SJCRH30 (cell line): ENCODE data around the gene KIF18B. TPM values are rescaled to one million over a fixed set of nuclear protein-coding genes. Genes with fewer than 3 reads are reported as not detected.
A peak's percentile ranks its signal among the peaks of the same experiment; 100 is the strongest.

ENCODE experiments used
- DNase-seq, 2 experiments: peaks; one replicate each; pipeline ENCODE4 v3.0.0-alpha.2; 2015 to 2020
- H3K27ac ChIP-seq: fragments of 250-450 bp; sonication (Bioruptor Pico); 2 replicates; pipeline ENCODE4 v1.5.1; 2020; ENCODE audit warnings: mild to moderate bottlenecking, moderate library complexity
- H3K27me3 ChIP-seq: fragments of 250-450 bp; sonication (Bioruptor Pico); 2 replicates; pipeline ENCODE4 v1.5.1; 2020; ENCODE audit warnings: mild to moderate bottlenecking, moderate library complexity
- H3K36me3 ChIP-seq: fragments of 250-450 bp; sonication (Bioruptor Pico); 2 replicates; pipeline ENCODE4 v1.5.1; 2020; ENCODE audit warnings: mild to moderate bottlenecking, moderate library complexity
- H3K4me1 ChIP-seq: fragments of 250-450 bp; sonication (Bioruptor Pico); 2 replicates; pipeline ENCODE4 v1.5.1; 2020; ENCODE audit warnings: mild to moderate bottlenecking, moderate library complexity
- H3K4me3 ChIP-seq: fragments of 250-450 bp; sonication (Bioruptor Pico); 2 replicates; pipeline ENCODE4 v1.5.1; 2020; ENCODE audit warnings: mild to moderate bottlenecking, moderate library complexity
- H3K9me3 ChIP-seq: fragments of 250-450 bp; sonication (Bioruptor Pico); replicated peaks from 2 replicates; pipeline ENCODE4 v1.5.1; 2020; ENCODE audit warnings: mild to moderate bottlenecking, moderate library complexity
- total RNA-seq: library from RNA; depleted of rRNA; stranded (reverse); fragments of >200 nt; shearing (Covaris generic); gene quantifications from 2 replicates; pipeline ENCODE4 v1.2.3, GENCODE V29; 2014

KIF18B gene
- total RNA-seq, 1 experiment from 2014 or later = 36.3 TPM

- Histone ChIP-seq H3K4me1 (peaks cover 23% of the 10 kb centered on the region), H3K27me3 (no peaks in the 10 kb centered on the region), H3K27ac (no peak overlapping the region), H3K4me3 (no peak overlapping the region), H3K9me3 (no peaks in the 10 kb centered on the region), H3K36me3 (no peaks in the 10 kb centered on the region)
- no peak for DNase-seq
Measured at GRCh38 chr17:44912763-44913544, 34.6 kb downstream of the KIF18B start.

- H3K4me3 ChIP-seq = no peak overlapping the region
- H3K27ac ChIP-seq = no peak overlapping the region
- H3K4me1 ChIP-seq = peaks cover 39% of the 10 kb centered on the region
- no peaks in the 10 kb centered on the region for H3K9me3 ChIP-seq
- H3K27me3 ChIP-seq = no peaks in the 10 kb centered on the region
- no peaks in the 10 kb centered on the region for H3K36me3 ChIP-seq
- DNase-seq = peak; percentile 54 to 62
Measured at GRCh38 chr17:44911133-44912001, 36.2 kb downstream of the KIF18B start.

GRCh38 chr17:44910231-44911106 is 37.1 kb downstream of the KIF18B start:
- H3K27ac ChIP-seq = peak overlapping the region; percentile 18; the same call in 1 of the 2 replicates
- H3K36me3 ChIP-seq = no peaks in the 10 kb centered on the region
- peaks cover 48% of the 10 kb centered on the region for H3K4me1 ChIP-seq
- peak overlapping the region; percentile 32 for H3K4me3 ChIP-seq
- no peaks in the 10 kb centered on the region for H3K27me3 ChIP-seq
- H3K9me3 ChIP-seq = no peaks in the 10 kb centered on the region
- DNase-seq = peak; percentile 79 to 83

- peak; percentile 57 to 67 for DNase-seq
- Histone ChIP-seq H3K27me3 (no peaks in the 10 kb centered on the region), H3K9me3 (no peaks in the 10 kb centered on the region), H3K27ac (peak overlapping the region; percentile 18; the same call in 1 of the 2 replicates), H3K4me3 (peak overlapping the region; percentile 32), H3K36me3 (no peaks in the 10 kb centered on the region), H3K4me1 (peaks cover 55% of the 10 kb centered on the region)
Measured at GRCh38 chr17:44909681-44910144, 37.9 kb downstream of the KIF18B start.

GRCh38 chr17:44908761-44909326 is 38.7 kb downstream of the KIF18B start:
- peaks cover 56% of the 10 kb centered on the region for H3K4me1 ChIP-seq
- H3K27ac ChIP-seq = no peak overlapping the region
- no peaks in the 10 kb centered on the region for H3K27me3 ChIP-seq
- DNase-seq = no peak
- no peaks in the 10 kb centered on the region for H3K9me3 ChIP-seq
- H3K4me3 ChIP-seq = no peak overlapping the region
- no peaks in the 10 kb centered on the region for H3K36me3 ChIP-seq

- Histone ChIP-seq H3K27me3 (no peaks in the 10 kb centered on the region), H3K4me3 (peak overlapping the region; percentile 25; the same call in 1 of the 2 replicates), H3K27ac (peak overlapping the region; percentile 18), H3K9me3 (no peaks in the 10 kb centered on the region), H3K4me1 (peaks cover 56% of the 10 kb centered on the region), H3K36me3 (no peaks in the 10 kb centered on the region)
- no peak for DNase-seq
Measured at GRCh38 chr17:44907729-44908470, 39.7 kb downstream of the KIF18B start.

GRCh38 chr17:44906763-44907728 is 40.5 kb downstream of the KIF18B start:
- Histone ChIP-seq H3K36me3 (no peaks in the 10 kb centered on the region), H3K9me3 (no peaks in the 10 kb centered on the region), H3K27me3 (no peaks in the 10 kb centered on the region), H3K4me3 (peak overlapping the region; percentile 25; the same call in 1 of the 2 replicates), H3K27ac (peak overlapping the region; percentile 18), H3K4me1 (peaks cover 59% of the 10 kb centered on the region)
- peak; percentile 70 to 79 for DNase-seq

GRCh38 chr17:44906010-44906646 is 41.4 kb downstream of the KIF18B start:
- H3K27ac ChIP-seq = no peak overlapping the region

GRCh38 chr17:44905006-44906000 is 42.3 kb downstream of the KIF18B start:
- H3K36me3 ChIP-seq = no peaks in the 10 kb centered on the region
- H3K4me3 ChIP-seq = no peak overlapping the region
- H3K27me3 ChIP-seq = no peaks in the 10 kb centered on the region
- peaks cover 68% of the 10 kb centered on the region for H3K4me1 ChIP-seq
- no peak overlapping the region for H3K27ac ChIP-seq
- DNase-seq = peak in 1 of 2 experiments; percentile 36
- H3K9me3 ChIP-seq = no peaks in the 10 kb centered on the region

More at GRCh38 chr17:44906010-44906646, 41.4 kb downstream of the KIF18B start:
- Histone ChIP-seq H3K4me1 (peaks cover 68% of the 10 kb centered on the region), H3K36me3 (no peaks in the 10 kb centered on the region), H3K27me3 (no peaks in the 10 kb centered on the region), H3K9me3 (no peaks in the 10 kb centered on the region), H3K4me3 (no peak overlapping the region)
- peak in 1 of 2 experiments; percentile 44 for DNase-seq

- Histone ChIP-seq H3K36me3 (no peaks in the 10 kb centered on the region), H3K4me1 (peaks cover 64% of the 10 kb centered on the region), H3K27ac (no peak overlapping the region), H3K9me3 (no peaks in the 10 kb centered on the region), H3K27me3 (no peaks in the 10 kb centered on the region), H3K4me3 (no peak overlapping the region)
- DNase-seq = no peak
Measured at GRCh38 chr17:44904001-44904984, 43.3 kb downstream of the KIF18B start.
